Left colon (tissue), 2 donors: ENCODE data around the gene TANK. TPM values are rescaled to one million over a fixed set of nuclear protein-coding genes. Genes with fewer than 3 reads are reported as not detected.
"Not testable (repeated sequence)": the region's sequence is repeated elsewhere in the genome, so short reads cannot be mapped to it uniquely, and the experiment has no call there.

Experiments used
- ATAC-seq: fragments of 200-7000 bp; cut with Tn5 transposase; one replicate; pipeline ENCODE4 v1.9.1; 2020; ENCODE audit warnings: mild to moderate bottlenecking, moderate library complexity
- DNase-seq, 2 donors: peaks; one replicate each; pipeline ENCODE4 v3.0.0-alpha.2; 2020
- intact Hi-C, 2 donors: fragments of 100-400 bp; cut with DNase I in 1 of 2; cut with micrococcal nuclease in 1 of 2; formaldehyde crosslinking; loops; one replicate each; pipeline versions ENCODE4 v1.11.2 to v1.14.0; 2022; cut with DNase I, micrococcal nuclease
- total RNA-seq, 2 donors: library from RNA; stranded (reverse); fragmentation: NEBNext Ultra II Directional; extraction: Animal tissue kit (Norgen Biotek cat#: 25700); gene quantifications; one replicate each; pipeline ENCODE4 v1.2.1, GENCODE V29; 2021
- donor health status: DM: no; HTN: no; CAD: no.
- donor health status: DM: yes; HTN: yes; CAD: no.

Gene TANK
- total RNA-seq, 2 donors from 2014 or later: 54.3 to 58.8 TPM

- ATAC-seq (no peak), DNase-seq (no peak)
- intact Hi-C loops: no loop called here
These were observed 3.2 kb downstream of the TANK start for GRCh38 chr2:161163440-161163839.

- DNase-seq: no peak
- no peak for ATAC-seq
These were observed 3.9 kb downstream of the TANK start for GRCh38 chr2:161164161-161164560.

GRCh38 chr2:161165266-161165665 is 5.0 kb downstream of the TANK start:
- ATAC-seq: no peak
- intact Hi-C loops: no loop called here
- DNase-seq: no peak

More at GRCh38 chr2:161164161-161164560, 3.9 kb downstream of the TANK start:
- intact Hi-C loops: no loop called here

DNA sequence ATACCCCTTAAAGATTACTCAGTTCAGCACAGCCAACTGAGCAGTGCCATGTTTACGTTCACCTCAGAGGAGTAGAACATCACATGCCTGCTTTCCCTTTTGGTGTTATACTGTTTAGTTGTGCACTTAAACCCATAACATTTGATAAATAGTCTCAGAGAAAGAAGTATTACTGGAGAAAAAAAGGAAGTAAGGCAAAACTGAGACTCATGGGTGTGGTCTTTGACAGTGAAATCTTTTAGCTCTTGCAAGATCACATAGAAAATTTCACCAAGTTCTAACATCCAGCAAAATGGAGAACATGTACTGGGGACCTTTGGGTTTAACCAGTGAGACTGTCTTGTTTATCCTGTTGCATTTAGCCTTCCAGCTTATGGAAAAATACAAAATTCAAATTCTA is 5.6 kb downstream of the TANK start:
- ATAC-seq (no peak), DNase-seq (no peak)
- intact Hi-C loops: no loop called here

DNA sequence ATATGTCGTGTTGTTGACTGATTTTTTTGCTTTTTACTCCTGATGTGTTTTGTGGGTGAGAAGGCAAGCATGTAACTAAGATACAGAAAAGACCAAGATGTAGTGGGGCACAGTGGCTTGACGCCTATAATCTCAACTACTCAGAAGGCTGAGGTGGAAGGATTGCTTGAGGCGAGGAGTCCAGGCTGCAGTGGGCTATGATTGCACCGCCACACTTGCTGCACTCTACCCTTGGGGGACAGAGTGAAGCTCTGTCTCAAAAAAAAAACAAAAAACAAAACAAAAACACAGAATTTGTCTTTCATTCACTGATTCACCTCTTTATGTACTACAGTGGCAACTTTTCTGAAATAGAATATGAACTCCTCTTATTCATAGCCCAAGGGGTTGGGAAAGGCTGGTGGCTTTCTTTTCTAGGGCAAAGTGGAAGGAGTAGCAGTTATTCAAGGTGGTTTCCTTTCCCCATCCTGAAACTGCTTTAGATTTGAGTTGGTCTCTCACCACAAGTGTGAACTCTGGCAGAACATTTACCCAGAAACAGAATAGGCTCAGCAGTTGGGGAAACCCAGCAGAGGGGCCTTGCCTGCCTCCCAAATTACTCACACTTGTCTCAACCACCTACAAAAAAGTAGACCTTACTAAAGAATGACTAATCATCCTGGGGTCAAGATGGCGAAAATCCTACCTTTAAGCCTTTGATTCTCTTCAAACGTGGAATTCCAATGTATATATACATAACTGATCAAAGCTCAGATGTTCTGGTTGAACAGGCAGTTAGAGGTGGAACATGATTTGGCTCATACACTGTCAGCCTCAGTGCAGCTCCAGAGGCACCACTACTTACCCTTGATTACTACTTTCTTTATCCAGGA is 6.5 kb downstream of the TANK start:
- no peak for DNase-seq
- intact Hi-C loops: no loop called here
- ATAC-seq: no peak

GRCh38 chr2:161169335-161169734 is 9.1 kb downstream of the TANK start:
- intact Hi-C loops: no loop called here
- no peak for DNase-seq
- ATAC-seq: no peak

DNA sequence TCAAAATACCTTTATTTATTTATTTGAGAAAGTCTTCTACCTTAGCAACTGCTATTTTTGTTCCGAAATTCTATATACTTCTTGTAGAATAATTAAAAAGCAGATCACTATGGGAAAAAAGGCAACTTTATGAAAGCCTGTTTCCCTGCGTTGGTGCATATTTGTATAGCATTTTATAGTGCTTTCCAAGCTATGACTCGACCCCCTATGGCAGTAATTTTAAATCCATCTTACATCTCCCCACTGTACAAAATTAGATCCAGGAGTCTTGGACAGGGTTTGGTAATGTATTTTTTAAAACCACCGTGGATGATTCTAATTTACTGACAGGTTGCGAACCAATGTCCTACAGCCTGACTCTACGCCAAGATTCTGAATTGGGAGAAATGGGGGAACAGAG is 10.1 kb downstream of the TANK start:
- DNase-seq: no peak
- no peak for ATAC-seq
- intact Hi-C loops: no loop called here

GRCh38 chr2:161170958-161171932 is 11.0 kb downstream of the TANK start:
- no peak for DNase-seq
- ATAC-seq: no peak
- intact Hi-C loops: no loop called here

- DNase-seq (no peak), ATAC-seq (no peak)
- intact Hi-C loops: no loop called here
These were observed 12.8 kb downstream of the TANK start for GRCh38 chr2:161172901-161173540.

- ATAC-seq (no peak), DNase-seq (no peak)
- intact Hi-C loops: no loop called here
These were observed 13.4 kb downstream of the TANK start for GRCh38 chr2:161173541-161174194.

DNA sequence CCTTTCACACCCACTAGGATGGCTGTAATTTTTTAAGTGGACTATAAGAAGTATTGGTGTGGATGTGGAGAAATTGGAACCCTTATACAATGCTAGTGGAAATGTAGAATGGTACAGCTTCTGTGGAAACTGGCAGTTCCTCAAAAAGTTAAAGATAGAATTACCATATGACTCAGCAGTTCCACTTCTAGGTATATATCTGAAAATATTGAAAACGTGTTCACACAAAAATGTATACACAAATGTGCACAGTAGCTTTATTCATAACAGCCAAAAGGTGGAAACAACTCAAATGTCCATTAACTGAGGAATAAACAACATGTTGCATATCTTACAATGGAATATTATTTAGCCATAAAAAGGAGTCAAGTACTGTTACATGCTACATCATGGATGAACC is 17.7 kb downstream of the TANK start:
- DNase-seq (no peak), ATAC-seq (no peak)
- intact Hi-C loops: no loop called here

GRCh38 chr2:161178756-161179155 is 18.5 kb downstream of the TANK start:
- peak; percentile 77 for ATAC-seq
- no peak for DNase-seq
- intact Hi-C loops: no loop called here

DNA sequence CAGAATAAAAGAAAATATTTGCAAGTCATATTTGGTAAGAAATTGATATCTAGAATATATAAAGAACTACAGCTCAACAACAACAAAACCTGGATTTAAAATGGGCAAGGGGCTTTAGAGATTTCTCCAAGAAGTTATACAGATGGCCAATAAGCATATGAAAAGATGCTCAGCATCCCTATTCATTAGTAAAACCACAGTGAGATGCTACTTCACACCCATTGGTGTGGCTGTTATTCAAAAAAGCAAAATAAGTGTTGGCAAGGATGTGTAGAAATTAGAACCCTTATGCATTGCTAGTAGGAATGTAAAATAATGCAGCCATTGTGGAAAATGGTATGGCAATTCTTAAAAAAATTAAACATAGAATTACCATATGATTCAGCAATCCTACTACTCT is 29.8 kb downstream of the TANK start:
- intact Hi-C loops: no loop called here
- no peak for DNase-seq
- ATAC-seq: no peak

- ATAC-seq, DNase-seq, intact Hi-C loops: not testable (repeated sequence)
These were observed 35.4 kb downstream of the TANK start for GRCh38 chr2:161195602-161196001.

- ATAC-seq (no peak), DNase-seq (no peak)
- intact Hi-C loops: no loop called here
These were observed 39.9 kb downstream of the TANK start for GRCh38 chr2:161199912-161200701.

GRCh38 chr2:161204846-161205245 is 44.6 kb downstream of the TANK start:
- no peak for DNase-seq
- no peak for ATAC-seq
- intact Hi-C loops: no loop called here

DNA sequence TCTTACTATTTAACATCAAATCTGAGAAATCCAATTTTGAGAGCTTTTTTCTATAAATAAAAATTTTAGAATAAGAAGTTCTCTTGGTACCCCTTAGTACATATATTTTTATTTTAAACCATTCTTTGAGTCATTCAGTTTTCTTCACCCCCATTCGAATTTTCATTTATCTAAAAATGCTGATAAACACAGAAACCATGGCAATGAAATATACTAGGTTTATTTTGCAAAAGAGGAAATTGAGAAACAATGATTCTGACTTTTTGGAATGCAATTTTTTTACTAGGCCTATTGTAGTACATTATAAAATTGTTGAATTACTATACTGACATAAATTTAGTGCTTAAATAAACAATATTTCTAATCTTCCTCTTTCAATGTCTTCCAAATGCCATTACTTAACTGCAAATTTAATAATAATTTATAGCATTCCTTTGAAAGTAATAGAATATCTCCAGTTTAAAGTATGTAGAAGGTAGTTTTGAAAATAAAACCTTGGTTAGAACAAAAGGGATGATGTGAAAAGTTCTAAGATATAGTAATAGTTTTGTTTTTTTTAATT is 46.3 kb downstream of the TANK start:
- no peak for ATAC-seq
- intact Hi-C loops: no loop called here
- no peak for DNase-seq

DNA sequence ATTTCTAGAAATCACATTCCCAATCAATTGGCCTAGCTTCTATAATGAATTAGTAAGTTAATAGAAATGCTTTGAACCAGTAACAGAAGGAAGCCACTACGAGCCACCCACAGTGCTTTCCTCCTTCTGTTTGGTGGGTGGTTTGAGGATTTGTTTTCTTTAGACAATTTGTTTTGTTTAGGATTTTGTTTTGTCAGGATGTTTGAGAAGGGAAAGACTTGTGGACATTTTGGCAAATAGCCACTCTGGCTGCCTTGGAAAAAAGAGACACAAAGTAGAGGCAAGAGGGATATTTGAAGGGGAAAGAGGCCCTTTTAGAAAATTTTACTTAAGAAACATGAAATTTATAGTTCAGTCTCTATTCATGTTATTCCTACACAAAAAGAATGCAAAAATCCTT is 47.7 kb downstream of the TANK start:
- intact Hi-C loops: no loop called here
- ATAC-seq: no peak
- no peak for DNase-seq
